ENCODE measurements around the gene PDGFC.
"Not testable (repeated sequence)": the region's sequence is repeated elsewhere in the genome, so short reads cannot be mapped to it uniquely, and the experiment has no call there.

Gene PDGFC

DNA sequence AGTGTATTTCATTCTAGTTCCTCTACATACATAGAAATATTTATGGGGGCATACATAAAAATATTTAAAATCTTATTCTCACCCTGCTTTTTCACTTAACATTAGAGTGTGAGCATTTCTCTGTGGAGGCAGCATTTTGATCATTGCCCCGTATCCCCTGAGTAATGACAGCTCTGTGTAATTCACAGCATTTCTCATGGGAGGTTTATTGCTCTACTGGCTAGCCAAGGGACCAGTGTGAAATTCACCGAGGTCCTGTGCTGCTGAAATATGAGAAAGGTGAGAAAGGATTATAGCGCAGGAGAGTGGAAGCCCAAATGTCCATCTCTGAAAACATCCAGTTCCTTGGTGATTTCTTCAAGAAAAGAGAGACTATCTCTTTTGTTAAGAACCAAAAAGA, 22.9 kb downstream of the PDGFC start:
- Mint-ChIP-seq H3K27ac (no peak overlapping the region), H3K4me1 (no peaks in the 10 kb centered on the region), H3K27me3 (no peaks in the 10 kb centered on the region), H3K9me3 (no peaks in the 10 kb centered on the region), H3K4me3 (no peak overlapping the region)
- ATAC-seq (no peak), DNase-seq (no peak)

DNA sequence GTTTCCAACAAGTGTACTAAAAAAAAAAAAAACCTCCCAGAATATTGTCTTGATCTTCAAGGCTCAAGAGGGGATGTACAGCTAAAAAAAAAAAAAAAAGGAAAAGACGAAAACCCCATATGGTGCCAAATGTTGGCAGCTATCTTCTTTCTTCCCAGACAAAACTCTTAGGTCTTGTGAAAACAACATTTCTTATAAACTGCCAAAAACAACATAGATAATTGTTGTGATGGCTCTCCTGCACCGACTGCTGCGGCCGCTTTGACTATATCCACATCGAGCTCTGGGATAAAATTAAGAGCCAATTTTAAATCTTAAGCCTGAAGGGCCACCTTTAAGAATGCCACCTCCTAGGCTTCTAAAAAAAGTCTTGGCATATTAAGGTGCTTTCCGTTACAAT, 23.5 kb downstream of the PDGFC start:
- Mint-ChIP-seq H3K9me3 (no peaks in the 10 kb centered on the region), H3K27me3 (no peaks in the 10 kb centered on the region), H3K27ac (no peak overlapping the region), H3K4me1 (no peaks in the 10 kb centered on the region), H3K4me3 (no peak overlapping the region)
- DNase-seq, result no peak
- no peak for ATAC-seq

DNA sequence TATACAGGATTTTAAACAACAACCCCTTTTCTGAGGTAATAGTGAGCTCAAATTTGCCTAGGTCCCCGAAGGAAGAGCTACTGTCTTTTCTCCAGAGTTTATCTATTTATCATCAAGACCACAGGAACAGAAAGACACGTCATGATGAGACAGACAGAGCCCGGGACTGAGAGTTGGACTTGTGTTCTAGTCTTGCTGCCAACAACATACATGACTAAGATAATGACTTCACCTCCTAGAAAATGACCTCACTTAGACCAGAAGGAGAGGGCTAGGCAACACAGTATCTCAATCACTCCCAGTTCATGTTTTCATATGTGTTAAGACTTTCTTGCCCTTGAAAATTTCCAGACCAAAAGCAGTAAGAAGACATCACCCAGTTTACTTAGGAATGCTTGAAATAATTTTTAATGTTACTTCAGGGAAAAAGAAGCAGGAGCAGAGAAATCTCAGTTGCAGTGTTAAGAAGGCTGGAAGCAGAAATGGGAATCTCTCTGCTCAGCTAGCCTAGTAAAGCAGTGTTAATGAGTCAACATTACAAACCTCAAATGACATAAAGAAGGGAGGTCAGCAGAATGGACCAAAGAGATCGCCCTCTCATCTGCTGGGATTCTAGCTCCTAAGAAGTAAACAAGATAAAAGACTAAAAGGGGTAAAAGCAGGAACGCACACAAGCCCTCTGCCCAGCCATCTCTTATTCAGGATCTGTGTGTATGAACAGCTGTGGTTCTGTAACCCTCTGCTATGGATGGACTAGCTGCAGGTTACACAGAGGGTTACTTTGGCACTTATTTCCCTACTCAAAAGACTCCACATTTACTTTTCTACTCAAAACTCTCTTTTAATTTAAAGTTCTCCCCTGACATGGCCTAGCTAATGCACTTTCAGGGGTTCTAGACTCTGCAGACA, 24.8 kb downstream of the PDGFC start:
- Mint-ChIP-seq H3K9me3 (no peaks in the 10 kb centered on the region), H3K4me3 (no peak overlapping the region), H3K27ac (no peak overlapping the region), H3K27me3 (no peaks in the 10 kb centered on the region), H3K4me1 (no peaks in the 10 kb centered on the region)
- ATAC-seq (no peak), DNase-seq (no peak)

DNA sequence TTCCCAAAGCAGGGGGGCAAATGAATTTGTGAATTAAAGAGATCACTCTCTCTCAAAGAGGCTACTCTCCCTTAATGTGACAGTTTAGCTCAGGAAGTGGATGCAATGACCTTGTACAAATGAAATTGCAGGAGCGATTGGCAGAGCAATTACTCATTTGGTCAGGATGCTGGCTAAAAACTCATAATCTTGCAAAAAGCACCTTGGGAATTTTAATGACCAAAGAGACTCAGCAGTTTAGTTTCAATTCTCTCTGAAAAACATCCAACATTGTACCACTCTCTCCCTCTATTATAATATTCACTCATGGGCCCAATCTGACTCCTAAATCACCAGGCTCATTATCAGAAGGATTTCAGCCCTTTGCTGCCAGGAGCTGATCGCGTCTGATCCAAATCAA, 26.1 kb downstream of the PDGFC start:
- Mint-ChIP-seq H3K4me3 (no peak overlapping the region), H3K4me1 (no peaks in the 10 kb centered on the region), H3K27ac (no peak overlapping the region), H3K27me3 (no peaks in the 10 kb centered on the region), H3K9me3 (no peaks in the 10 kb centered on the region)
- DNase-seq (no peak), ATAC-seq (no peak)

DNA sequence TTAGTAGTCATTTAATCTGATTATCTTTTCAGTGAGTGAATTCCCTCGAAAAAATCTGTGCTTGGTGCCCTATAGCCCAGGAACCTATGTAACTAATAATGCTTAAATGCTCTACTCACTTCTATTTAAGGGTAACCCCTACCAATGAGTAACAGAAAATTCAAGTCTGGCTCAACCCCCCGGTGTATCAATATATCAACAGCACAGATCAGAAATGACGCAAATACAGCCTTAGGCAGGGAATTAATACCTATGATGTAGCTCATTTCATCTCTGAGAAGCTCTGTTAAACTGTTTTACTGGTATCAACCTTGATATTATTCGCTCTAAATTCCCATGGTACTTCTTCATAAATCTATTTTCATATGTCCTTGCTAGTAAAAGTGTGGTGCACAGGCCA, 28.6 kb downstream of the PDGFC start:
- Mint-ChIP-seq H3K27ac (no peak overlapping the region), H3K27me3 (no peaks in the 10 kb centered on the region), H3K9me3 (no peaks in the 10 kb centered on the region), H3K4me3 (no peak overlapping the region), H3K4me1 (no peaks in the 10 kb centered on the region)
- ATAC-seq, result no peak
- DNase-seq, result no peak

DNA sequence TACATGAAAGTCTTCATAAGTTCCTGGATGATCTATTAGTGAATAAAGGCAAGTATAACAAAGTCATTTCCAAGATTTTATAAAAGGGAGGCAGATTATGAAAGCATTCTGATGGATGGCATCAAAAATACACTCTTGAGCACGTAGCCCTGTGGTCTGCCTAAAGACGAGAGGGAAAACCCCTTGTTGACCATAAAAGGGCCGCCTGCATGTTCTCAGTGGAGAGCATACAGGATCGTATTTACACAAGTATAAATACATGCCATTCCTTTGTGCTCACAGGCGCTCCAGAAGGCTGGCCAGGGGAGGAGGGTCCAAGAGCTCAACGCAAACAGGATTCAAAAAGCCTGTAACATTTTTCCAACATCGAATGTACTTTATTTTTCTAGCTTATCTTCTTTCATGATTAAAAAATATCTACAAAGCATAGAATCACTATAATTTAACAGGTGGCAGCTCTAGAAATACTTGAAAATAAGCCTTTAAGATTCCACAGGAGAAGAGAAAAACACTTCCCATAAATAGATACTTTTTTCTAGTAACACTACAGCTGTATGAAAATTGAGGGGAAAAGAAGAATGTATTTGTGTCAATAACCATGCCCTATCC, 29.6 kb downstream of the PDGFC start:
- no peak for DNase-seq
- Mint-ChIP-seq H3K4me1 (no peaks in the 10 kb centered on the region), H3K4me3 (no peak overlapping the region), H3K27me3 (no peaks in the 10 kb centered on the region), H3K27ac (no peak overlapping the region), H3K9me3 (no peaks in the 10 kb centered on the region)
- no peak for ATAC-seq

DNA sequence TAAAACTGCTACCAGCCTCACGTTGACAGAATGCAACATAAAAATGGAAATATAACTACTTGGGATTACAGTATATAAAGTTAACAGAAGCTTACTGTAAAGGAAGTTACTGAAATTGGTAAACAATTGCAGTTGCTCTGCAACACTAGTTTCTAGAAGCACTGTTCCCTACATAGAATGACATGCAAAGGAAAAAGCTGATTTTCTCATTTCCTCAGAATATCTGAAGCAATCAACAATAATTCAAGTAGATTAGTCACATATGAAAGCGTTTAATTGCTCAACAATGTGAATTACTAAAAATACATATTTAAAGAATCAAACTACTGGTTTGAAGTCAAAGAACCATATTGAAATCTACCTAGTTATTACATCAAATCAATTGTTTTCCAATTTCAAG, 31.8 kb downstream of the PDGFC start:
- DNase-seq, result no peak
- Mint-ChIP-seq H3K4me3 (no peak overlapping the region), H3K27me3 (no peaks in the 10 kb centered on the region), H3K4me1 (no peaks in the 10 kb centered on the region), H3K27ac (no peak overlapping the region), H3K9me3 (no peaks in the 10 kb centered on the region)
- no peak for ATAC-seq

DNA sequence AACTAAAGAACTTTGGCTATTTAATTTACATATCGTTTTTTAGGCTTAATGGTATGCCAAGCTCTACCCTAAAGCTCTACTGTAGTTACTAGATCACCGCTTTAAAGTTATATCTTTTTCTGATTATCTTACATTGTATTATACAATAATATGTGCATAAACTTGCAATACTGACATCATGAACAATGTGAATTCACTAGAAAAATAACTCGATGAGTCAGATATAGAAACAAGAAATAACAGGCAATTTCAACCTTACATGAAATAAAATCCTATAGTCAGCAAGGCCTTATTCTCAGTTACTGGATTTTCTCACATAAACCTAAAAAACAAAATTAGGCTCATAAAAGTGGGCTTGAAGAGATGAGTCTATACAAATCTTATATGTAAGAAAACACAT, 32.5 kb downstream of the PDGFC start:
- H3K4me3 Mint-ChIP-seq, result no peak overlapping the region
- DNase-seq (no peak), ATAC-seq (no peak)
- no peaks in the 10 kb centered on the region for H3K27me3 Mint-ChIP-seq
- H3K9me3 Mint-ChIP-seq, result no peaks in the 10 kb centered on the region
- H3K4me1 Mint-ChIP-seq, result no peaks in the 10 kb centered on the region
- no peak overlapping the region for H3K27ac Mint-ChIP-seq

DNA sequence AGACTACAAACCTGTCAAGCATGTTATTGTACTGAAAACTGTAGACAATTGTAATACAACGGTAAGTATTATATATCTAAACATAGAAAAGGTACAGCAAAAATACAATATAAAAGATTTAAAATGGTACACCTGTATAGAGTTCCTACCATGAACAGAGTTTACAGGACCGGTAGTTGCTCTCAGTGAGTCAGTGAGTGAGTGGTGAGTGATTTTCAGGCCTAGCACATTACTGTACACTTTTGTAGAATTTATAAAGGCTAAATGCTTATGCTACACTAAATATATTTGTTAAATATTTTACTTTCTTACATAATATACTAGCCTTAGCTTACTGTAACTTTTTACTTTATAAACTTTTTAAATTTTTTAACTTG, 37.4 kb downstream of the PDGFC start:
- ATAC-seq, result no peak
- no peak overlapping the region for H3K4me3 Mint-ChIP-seq

DNA sequence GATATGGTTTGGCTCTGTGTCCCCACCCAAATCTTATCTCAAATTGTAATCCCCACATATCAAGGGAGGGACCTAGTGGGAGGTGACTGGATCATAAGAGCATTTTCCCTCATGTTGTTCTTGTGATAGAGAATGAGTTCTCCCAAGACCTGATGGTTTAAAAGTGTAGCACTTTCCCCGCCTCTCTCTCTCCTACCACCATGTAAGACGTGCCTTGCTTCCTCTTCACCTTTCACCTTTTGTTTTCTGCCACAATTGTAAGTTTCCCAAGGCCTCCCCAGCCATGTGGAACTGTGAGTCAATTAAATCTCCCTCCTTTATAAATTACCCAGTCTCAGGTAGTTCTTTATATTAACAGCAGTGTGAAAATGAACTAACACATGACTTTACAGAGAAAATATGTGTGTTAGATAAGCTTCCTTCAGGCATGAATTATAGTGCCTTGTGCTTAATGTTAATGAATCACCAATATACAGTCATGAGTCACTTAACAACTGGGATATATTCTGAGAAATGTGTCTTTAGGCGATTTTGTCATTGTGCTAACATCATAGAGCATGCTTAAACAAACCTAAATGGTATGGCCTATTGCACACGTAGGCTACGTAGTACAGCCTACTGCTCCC, 37.9 kb downstream of the PDGFC start:
- Mint-ChIP-seq H3K27ac (no peak overlapping the region), H3K27me3 (no peaks in the 10 kb centered on the region), H3K4me3 (no peak overlapping the region), H3K9me3 (no peaks in the 10 kb centered on the region), H3K4me1 (no peaks in the 10 kb centered on the region)
- no peak for DNase-seq
- ATAC-seq, result no peak

More for the DNA sequence above, 37.4 kb downstream of the PDGFC start:
- Mint-ChIP-seq H3K27ac (no peak overlapping the region), H3K27me3 (no peaks in the 10 kb centered on the region), H3K9me3 (no peaks in the 10 kb centered on the region), H3K4me1 (no peaks in the 10 kb centered on the region)
- no peak for DNase-seq

DNA sequence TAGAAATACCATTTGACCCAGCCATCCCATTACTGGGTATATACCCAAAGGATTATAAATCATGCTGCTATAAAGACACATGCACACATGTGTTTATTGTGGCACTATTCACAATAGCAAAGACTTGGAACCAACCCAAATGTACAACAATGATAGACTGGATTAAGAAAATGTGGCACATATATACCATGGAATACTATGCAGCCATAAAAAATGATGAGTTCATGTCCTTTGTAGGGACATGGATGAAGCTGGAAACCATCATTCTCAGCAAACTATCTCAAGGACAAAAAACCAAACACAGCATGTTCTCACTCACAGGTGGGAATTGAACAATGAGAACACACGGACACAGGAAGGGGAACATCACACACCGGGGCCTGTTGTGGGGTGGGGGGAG, 39.2 kb downstream of the PDGFC start:
- H3K27ac Mint-ChIP-seq, ATAC-seq, H3K9me3 Mint-ChIP-seq, H3K27me3 Mint-ChIP-seq, H3K4me3 Mint-ChIP-seq, DNase-seq, H3K4me1 Mint-ChIP-seq: not testable (repeated sequence)

DNA sequence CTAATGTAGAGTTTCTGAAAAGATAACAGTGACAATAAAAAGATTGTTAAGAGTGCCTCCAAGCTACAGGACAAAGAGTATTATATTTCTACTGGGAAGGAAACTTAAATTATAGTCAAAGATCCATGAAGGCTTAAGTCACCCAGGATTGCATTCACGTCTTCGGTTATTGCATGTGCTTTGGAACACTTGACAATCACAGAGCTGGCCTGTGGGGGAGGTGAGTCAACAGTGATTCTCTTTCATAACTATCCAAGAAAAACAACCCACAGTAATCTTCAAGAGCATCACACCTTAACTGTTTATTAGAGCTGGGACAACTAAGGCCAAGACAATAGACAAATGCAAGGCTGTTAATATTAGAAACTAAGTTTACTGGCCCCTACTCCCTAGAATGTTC, 40.3 kb downstream of the PDGFC start:
- no peaks in the 10 kb centered on the region for H3K4me1 Mint-ChIP-seq
- H3K27me3 Mint-ChIP-seq, result no peaks in the 10 kb centered on the region
- no peak overlapping the region for H3K4me3 Mint-ChIP-seq
- ATAC-seq (no peak), DNase-seq (no peak)
- no peak overlapping the region for H3K27ac Mint-ChIP-seq
- peaks cover 0 to 6% of the 10 kb centered on the region in 2 donors for H3K9me3 Mint-ChIP-seq

DNA sequence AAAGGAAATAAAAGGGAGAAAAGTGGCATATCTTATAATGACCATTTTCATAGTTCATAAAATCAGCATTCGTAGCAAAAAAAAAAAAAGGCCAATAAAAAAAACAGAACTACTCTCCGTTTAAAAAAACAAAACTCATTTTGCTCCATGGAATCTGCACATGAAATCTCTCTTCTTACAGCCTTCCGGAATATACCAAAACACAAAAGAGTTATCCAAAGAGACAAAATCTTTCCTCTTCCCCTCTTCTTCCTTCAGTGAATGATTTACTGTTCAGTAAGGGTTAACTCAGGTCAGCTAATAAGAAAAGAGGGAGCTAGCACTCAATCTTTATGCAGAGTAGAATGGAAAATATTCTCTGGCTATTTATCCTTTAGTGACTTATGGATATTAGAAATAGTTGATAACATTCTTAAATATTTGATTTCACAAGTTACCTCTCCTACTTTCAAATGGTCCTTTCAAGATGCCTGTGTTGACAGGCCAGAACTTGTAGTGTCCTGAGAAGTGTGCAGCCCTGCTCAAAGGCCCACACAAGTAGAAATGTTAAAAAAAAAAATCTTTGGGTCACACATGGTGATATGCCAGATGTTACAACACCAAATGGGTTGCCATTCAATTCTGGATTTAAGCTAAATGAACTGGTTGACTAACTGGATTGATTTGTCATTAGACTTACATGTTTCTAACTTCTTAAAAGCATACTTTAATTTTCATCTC, 42.1 kb downstream of the PDGFC start:
- ATAC-seq (no peak), DNase-seq (no peak)
- peaks cover 0 to 6% of the 10 kb centered on the region in 2 donors for H3K9me3 Mint-ChIP-seq
- H3K27ac Mint-ChIP-seq, result no peak overlapping the region
- no peaks in the 10 kb centered on the region for H3K27me3 Mint-ChIP-seq
- no peaks in the 10 kb centered on the region for H3K4me1 Mint-ChIP-seq
- no peak overlapping the region for H3K4me3 Mint-ChIP-seq

DNA sequence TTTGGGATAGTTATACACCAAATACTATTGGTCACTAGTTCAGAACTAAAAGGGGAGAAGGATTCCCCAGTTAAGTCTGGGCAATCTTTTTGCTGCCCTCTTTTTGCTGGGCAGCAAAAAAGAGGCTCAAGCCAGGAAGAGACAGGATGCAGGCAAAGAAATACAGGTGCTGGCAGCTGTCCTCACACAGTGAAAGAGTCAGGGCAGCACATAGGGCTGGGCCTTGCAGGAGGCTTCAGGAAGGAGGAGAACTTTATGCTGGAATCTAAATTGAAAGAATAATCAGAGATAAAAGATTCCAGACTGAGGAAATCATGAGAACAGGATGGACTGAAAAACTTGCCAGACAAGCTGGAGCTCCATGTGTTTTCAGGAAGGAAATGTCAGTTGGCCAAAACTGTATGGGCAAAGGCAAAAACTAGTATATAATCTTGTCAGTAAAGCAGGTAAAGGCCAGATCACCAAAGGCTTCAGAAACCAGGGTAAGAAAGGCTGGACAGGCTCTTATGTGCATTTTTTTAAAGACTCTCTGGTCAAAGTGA, 46.8 kb downstream of the PDGFC start:
- Mint-ChIP-seq H3K9me3 (peaks cover 5 to 6% of the 10 kb centered on the region in 2 donors), H3K27me3 (no peaks in the 10 kb centered on the region), H3K4me3 (no peak overlapping the region), H3K4me1 (no peaks in the 10 kb centered on the region), H3K27ac (no peak overlapping the region)
- ATAC-seq, result no peak
- DNase-seq, result no peak

DNA sequence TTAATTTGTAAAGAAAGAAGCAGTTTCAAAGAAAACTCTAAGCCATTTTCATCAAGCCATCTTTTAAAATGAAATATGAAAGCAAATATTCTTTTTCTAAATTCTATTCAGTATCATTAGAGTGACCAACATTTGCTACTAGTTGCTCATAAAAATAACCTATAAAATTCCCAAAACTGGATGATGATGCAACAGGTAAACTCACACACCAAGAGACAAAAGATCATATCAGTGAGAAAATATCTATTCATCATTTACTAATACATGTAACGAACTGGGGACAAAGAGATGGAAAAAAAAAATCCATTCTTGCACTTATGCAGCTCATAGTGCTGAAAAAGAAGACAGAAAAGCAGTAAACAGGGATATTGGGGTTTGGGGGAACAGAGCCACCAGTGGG, 48.1 kb downstream of the PDGFC start:
- H3K4me3 Mint-ChIP-seq, result no peak overlapping the region
- peaks cover 5 to 6% of the 10 kb centered on the region in 2 donors for H3K9me3 Mint-ChIP-seq
- no peaks in the 10 kb centered on the region for H3K4me1 Mint-ChIP-seq
- DNase-seq (no peak), ATAC-seq (no peak)
- no peak overlapping the region for H3K27ac Mint-ChIP-seq
- H3K27me3 Mint-ChIP-seq, result no peaks in the 10 kb centered on the region

Measured in stimulated activated naive CD8-positive, alpha-beta T cell treated with anti-CD3 and anti-CD28 coated beads, Interleukin-15, amount 100 ng/mL, for 72 hours (primary cell).